Upper lobe of left lung (tissue), 6 donors: ENCODE results near the gene ORAI2. TPM values are rescaled to one million over a fixed set of nuclear protein-coding genes. Genes with fewer than 3 reads are reported as not detected.

Experiments
- ATAC-seq, 2 donors: fragments of 200-7000 bp; cut with Tn5 transposase; one replicate each; pipeline ENCODE4 v1.9.1; 2022; ENCODE audit warnings: mild to moderate bottlenecking in 2 of 2, moderate library complexity in 2 of 2; ENCODE audit not compliant: low FRiP score in 2 of 2
- DNase-seq, 2 donors: peaks; one replicate each; pipeline ENCODE4 v3.0.0-alpha.2; 2019 to 2020
- H3K27ac ChIP-seq, 4 donors: fragments of 200-600 bp; sonication (generic); one replicate each; pipeline ENCODE4 v1.5.1; 2016 to 2019
- H3K27me3 ChIP-seq, 4 donors: fragments of 200-600 bp; sonication (generic); one replicate each; pipeline ENCODE4 v1.5.1; 2017 to 2019
- H3K36me3 ChIP-seq, 4 donors: fragments of 200-600 bp; sonication (generic); one replicate each; pipeline ENCODE4 v1.5.1; 2016 to 2019
- H3K4me1 ChIP-seq, 4 donors: fragments of 200-600 bp; sonication (generic); one replicate each; pipeline ENCODE4 v1.5.1; 2018 to 2019
- H3K4me3 ChIP-seq, 4 donors: fragments of 200-600 bp; sonication (generic); one replicate each; pipeline ENCODE4 v1.5.1; 2017 to 2019; ENCODE audit warnings: mild to moderate bottlenecking in 2 of 4, moderate library complexity in 1 of 4
- H3K9me3 ChIP-seq, 4 donors: fragments of 200-600 bp; sonication (generic); one replicate each; pipeline ENCODE4 v1.5.1; 2018 to 2019
- CTCF ChIP-seq, 6 experiments: fragments of 450-650 bp in 4 of 6; fragments of 200-600 bp in 2 of 6; sonication (generic) in 2 of 6; IDR thresholded peaks; one replicate each; pipeline ENCODE4 v1.5.1; 2016 to 2019; ENCODE audit warnings: antibody characterized with exemption in 6 of 6
- EP300 ChIP-seq, 4 donors: sonication (generic); formaldehyde crosslinking; IDR thresholded peaks; one replicate each; pipeline ENCODE4 v1.5.1; 2017; ENCODE audit warnings: antibody characterized with exemption in 4 of 4, control low read depth in 2 of 4
- POLR2A ChIP-seq, 4 donors: fragments of 450-650 bp; IDR thresholded peaks; one replicate each; pipeline ENCODE4 v1.5.1; 2016 to 2017; ENCODE audit warnings: antibody characterized with exemption in 4 of 4, mild to moderate bottlenecking in 2 of 4
- POLR2AphosphoS5 ChIP-seq, 2 donors: sonication (generic); formaldehyde crosslinking; IDR thresholded peaks; one replicate each; pipeline ENCODE4 v1.5.1; 2017; ENCODE audit warnings: antibody characterized with exemption in 2 of 2
- WGBS, 2 donors: methylation state at CpG; one replicate each; pipeline ENCODE4 v1.1.5; 2017 to 2018; 5-methylcytosine and 5-hydroxymethylcytosine counted together
- total RNA-seq, 6 donors: library from RNA; depleted of rRNA in 4 of 6; stranded (reverse); fragments of >200 nt in 4 of 6; gene quantifications; one replicate each; pipeline versions ENCODE4 v1.1.0 to v1.2.1, GENCODE V29; 2016 to 2021
- donor health status: DM: no; HTN: no; CAD: no; lungs with moderate emphysema.
- donor health status: DM: no; HTN: yes; CAD: no; lungs with severe emphysema.

ORAI2 gene
- total RNA-seq, 6 donors from 2014 or later, result 9.4 to 35.2 (median 30.5) TPM

- TF ChIP-seq POLR2A (IDR thresholded peaks at IDR 0.05) (no peak), POLR2AphosphoS5 (IDR thresholded peaks at IDR 0.05) (no peak), EP300 (IDR thresholded peaks at IDR 0.05) (no peak), CTCF (IDR thresholded peaks at IDR 0.05) (no peak)
- no peaks in the 10 kb centered on the region for H3K27me3 ChIP-seq
- peaks cover 0 to 6% (median 3%) of the 10 kb centered on the region in 4 donors for H3K4me1 ChIP-seq
- H3K4me3 ChIP-seq, result no peak overlapping the region
- H3K36me3 ChIP-seq, result peaks cover 0 to 41% (median 21%) of the 10 kb centered on the region in 4 donors
- ATAC-seq (peak; percentile 55 to 63), DNase-seq (peak in 1 of 2 donors; percentile 44)
- 75 to 86% methylated on average over 17 of the region's 17 CpGs for WGBS, 2 donors
- H3K9me3 ChIP-seq, result no peaks in the 10 kb centered on the region
- H3K27ac ChIP-seq, result peak overlapping the region; percentile 30 to 81 (median 55)
These were observed 6.8 kb downstream of the ORAI2 start for GRCh38 chr7:102439963-102440795.

- Histone ChIP-seq H3K27me3 (no peaks in the 10 kb centered on the region), H3K27ac (no peak overlapping the region), H3K9me3 (no peaks in the 10 kb centered on the region), H3K36me3 (peaks cover 0 to 45% (median 36%) of the 10 kb centered on the region in 4 donors), H3K4me3 (no peak overlapping the region), H3K4me1 (peaks cover 0 to 6% (median 3%) of the 10 kb centered on the region in 4 donors)
- WGBS, 2 donors, result 92 to 94% methylated on average over 17 of the region's 17 CpGs
- TF ChIP-seq EP300 (IDR thresholded peaks at IDR 0.05) (no peak), CTCF (IDR thresholded peaks at IDR 0.05) (no peak)
- ATAC-seq (no peak), DNase-seq (no peak)
These were observed 11.7 kb downstream of the ORAI2 start for GRCh38 chr7:102444961-102445673.

GRCh38 chr7:102445674-102446071 is 12.3 kb downstream of the ORAI2 start:
- Histone ChIP-seq H3K4me3 (no peak overlapping the region), H3K27me3 (no peaks in the 10 kb centered on the region), H3K27ac (no peak overlapping the region), H3K9me3 (no peaks in the 10 kb centered on the region), H3K36me3 (peaks cover 0 to 44% (median 36%) of the 10 kb centered on the region in 4 donors), H3K4me1 (peaks cover 0 to 4% (median 2%) of the 10 kb centered on the region in 4 donors)
- no peak for TF ChIP-seq EP300 (IDR thresholded peaks at IDR 0.05)
- TF ChIP-seq CTCF (IDR thresholded peaks at IDR 0.05), result no peak
- no peak for TF ChIP-seq POLR2AphosphoS5 (IDR thresholded peaks at IDR 0.05)
- no peak for TF ChIP-seq POLR2A (IDR thresholded peaks at IDR 0.05)
- ATAC-seq (no peak), DNase-seq (no peak)
- WGBS, 2 donors, result 42 to 47% methylated on average over 2 of the region's 2 CpGs

GRCh38 chr7:102446387-102447156 is 13.2 kb downstream of the ORAI2 start:
- ATAC-seq (no peak), DNase-seq (no peak)
- WGBS, 2 donors, result 90 to 93% methylated on average over 22 to 41 of the region's 41 CpGs
- Histone ChIP-seq H3K27me3 (no peaks in the 10 kb centered on the region), H3K4me1 (peaks cover 0 to 3% (median 0%) of the 10 kb centered on the region in 4 donors), H3K36me3 (peaks cover 0 to 41% (median 33%) of the 10 kb centered on the region in 4 donors), H3K27ac (no peak overlapping the region), H3K9me3 (no peaks in the 10 kb centered on the region), H3K4me3 (no peak overlapping the region)
- TF ChIP-seq CTCF (IDR thresholded peaks at IDR 0.05) (no peak), EP300 (IDR thresholded peaks at IDR 0.05) (no peak), POLR2AphosphoS5 (IDR thresholded peaks at IDR 0.05) (no peak), POLR2A (IDR thresholded peaks at IDR 0.05) (no peak)
